Dedifferentiated amniotic fluid mesenchymal stem cell (primary cell): ENCODE results near the gene PHF8.

Experiments
- DNase-seq: peaks from one replicate; pipeline ENCODE4 v3.0.0-alpha.2; 2016; ENCODE audit errors: extremely low spot score

The PHF8 gene

GRCh38 chrX:54012830-54013500, 31.3 kb downstream of the PHF8 start:
- no peak for DNase-seq

DNA sequence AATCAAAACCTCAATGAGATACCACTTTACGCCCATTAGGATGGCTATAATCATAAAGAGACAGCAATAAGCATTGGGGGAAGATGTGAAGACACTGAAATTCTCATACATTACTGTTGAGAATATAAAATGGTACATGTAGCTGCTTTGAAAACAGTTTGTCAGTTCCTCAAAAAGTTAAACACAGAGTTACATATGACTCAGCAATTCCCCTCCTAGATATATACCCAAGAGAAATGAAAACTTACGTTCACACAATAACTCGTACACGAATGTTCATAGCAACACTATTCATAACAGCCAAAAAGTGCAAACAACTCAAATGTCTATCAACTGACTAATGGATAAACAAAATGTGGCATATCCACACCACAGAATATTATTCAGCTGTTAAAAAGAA, 36.6 kb downstream of the PHF8 start:
- no peak for DNase-seq

DNA sequence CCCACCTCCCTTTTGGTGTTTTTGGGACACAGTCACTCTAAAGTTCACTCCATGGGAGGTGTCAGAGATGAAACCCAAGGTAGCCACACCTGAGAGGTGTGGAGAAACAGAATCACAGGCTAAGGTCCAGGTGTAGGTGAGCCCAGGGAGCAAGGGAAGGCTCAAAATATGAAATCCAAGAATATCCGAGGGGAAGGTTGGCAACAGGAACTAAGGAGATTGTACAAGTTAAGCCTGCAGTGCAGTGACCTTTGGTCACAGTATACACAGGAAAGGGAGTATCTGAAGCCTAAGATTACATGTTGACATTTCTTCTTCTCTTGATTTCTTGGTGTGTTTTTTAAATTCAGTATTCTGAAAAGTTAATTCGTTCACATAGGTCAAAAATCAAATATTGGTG, 46.5 kb downstream of the PHF8 start:
- DNase-seq, result no peak

- no peak for DNase-seq
These were observed 51.7 kb downstream of the PHF8 start for GRCh38 chrX:53992589-53992988.

DNA sequence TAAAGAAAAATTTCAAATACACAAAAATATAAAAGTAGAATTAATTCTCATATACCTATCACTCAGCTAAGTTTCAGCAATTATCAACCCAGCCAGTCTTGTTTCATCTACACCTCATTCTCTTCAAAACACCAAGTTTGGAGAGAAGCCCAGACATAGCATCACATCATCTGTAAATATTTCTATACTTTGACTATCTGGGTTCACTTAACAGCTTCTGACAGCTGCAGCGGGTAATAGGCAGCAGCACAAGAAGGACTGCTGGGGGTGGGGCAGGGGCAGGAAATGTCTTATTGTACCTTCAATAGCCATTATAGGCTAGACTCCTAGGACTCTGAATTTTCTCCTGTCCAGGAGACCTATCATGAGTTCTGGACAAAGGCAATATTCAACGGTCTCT, 54.1 kb downstream of the PHF8 start:
- DNase-seq, result no peak

- DNase-seq, result no peak
These were observed 59.4 kb downstream of the PHF8 start for GRCh38 chrX:53984895-53985294.

GRCh38 chrX:53974529-53974928, 69.7 kb downstream of the PHF8 start:
- no peak for DNase-seq

DNA sequence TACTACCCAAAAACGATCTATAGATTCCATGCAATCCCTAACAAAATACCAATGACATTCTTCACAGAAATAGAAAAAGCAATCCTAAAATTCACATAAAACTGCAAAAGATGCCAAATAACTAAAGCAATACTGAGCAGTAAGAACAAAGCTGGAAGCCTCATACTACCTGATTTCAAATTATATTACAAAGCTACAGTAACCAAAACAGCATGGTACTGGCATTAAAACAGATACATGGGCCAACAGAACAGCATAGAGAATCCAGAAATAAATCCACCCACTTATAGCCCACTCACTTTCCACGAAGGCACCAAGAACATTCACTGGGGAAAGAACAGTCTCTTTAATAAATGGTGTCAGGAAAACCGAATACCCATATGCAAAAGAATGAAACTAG, 74.7 kb downstream of the PHF8 start:
- DNase-seq, result no peak

DNA sequence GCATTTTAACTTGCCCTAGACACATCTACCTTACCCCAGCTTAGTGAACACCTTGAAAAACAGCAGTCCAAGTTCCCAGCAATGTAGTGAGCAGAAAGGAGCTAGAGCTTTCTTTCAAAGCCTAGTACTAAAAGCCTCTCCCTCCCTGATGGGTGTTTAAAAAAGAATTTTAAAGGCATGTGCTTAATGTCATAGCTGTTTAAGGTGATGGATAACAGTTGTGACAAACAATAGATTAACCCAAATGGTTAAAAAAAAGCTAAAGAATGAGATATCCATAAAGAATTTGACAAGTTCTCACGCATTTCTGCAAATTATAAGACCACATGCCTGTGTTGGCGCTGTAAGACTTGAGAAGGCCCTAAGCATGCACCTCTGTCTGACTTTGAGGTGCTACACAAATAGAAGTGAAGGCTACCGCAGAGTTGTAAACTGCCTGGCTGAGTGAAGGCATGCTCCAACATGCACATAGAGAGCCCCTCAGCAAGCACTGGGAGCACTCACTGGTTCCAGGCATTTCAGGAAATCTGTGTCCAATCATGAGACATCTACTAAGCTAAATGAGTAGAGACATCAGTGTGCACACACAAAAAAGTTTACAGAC, 94.0 kb downstream of the PHF8 start:
- peak; percentile 40 for DNase-seq

DNA sequence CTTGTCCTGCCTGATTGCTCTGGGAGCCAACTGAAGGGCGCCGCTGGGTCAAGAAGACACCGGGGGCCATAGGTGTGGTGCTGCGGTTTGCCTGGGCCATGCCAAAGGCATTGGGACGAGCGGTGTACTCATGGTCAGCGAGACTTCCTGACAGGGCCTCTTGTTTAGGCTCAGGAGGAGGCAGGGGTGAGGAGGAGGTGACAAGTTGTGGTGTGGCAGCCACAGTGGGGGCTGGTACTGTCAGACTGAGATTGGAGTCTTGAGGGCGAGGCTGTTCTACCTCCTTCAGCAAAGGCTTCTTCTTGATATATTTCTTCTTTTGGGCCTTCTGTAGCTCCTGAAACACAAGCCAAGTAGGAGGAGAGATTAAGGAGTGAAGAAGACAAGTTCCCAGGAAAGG, 104.1 kb downstream of the PHF8 start:
- no peak for DNase-seq

GRCh38 chrX:53939127-53939526, 105.1 kb downstream of the PHF8 start:
- no peak for DNase-seq

DNA sequence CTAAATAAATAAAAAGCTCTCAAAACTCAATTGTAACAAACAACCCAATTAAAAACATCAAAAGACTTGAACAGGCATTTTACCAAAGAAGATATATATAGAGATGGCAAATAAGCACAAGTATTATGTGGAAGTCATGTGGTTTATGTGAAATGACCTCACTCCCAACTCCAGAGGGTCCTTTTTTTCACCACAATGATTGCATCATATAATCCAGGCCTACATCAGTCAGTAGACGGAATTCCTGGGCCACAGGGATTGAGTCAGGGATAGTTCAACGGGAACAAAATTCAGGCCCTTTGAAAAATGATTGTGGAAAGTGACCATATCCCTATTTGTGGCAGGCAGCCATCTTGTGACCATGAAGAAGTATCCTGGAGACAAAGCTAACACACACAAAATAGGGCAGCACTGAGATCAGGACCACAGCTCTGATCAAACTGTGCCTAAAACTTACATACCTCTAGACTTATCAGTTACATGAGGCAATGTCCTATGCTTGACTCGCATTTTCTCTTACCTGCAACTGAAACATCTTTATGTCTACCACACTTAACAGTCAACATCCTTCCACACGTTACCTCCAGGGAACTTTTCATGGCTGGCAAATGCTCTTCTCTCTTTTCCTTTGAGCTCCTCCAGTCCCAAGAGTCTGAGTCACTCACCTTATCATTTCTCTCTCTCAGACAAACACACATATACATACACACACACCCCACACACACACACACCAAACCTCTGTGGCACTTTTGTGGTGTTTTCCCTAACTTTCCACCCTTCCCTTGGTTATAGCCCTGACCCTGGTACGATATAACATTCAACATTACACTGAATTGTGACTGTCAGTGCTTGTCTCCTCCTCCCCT, 113.5 kb downstream of the PHF8 start:
- DNase-seq, result no peak

DNA sequence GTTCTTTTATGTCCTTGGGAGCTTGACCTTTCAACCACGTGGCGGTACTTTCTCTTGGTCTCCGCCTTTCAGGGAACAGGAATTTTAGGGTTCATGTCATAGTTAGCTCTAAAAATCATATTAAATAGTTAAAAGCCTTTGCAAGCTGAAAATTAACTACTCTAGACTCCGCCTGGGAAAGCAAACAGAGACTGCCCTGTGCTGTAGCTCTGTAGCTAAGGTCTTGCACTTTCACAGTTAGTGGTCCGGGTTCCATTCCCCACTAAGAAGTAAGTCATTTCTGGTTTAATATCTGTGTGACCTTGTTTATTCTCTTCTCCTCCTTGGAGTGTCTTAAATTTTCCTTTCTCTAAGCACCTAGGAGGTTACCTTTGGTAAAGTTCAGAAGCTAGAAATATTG, 118.2 kb downstream of the PHF8 start:
- no peak for DNase-seq

GRCh38 chrX:53918702-53919101, 125.6 kb downstream of the PHF8 start:
- no peak for DNase-seq

DNA sequence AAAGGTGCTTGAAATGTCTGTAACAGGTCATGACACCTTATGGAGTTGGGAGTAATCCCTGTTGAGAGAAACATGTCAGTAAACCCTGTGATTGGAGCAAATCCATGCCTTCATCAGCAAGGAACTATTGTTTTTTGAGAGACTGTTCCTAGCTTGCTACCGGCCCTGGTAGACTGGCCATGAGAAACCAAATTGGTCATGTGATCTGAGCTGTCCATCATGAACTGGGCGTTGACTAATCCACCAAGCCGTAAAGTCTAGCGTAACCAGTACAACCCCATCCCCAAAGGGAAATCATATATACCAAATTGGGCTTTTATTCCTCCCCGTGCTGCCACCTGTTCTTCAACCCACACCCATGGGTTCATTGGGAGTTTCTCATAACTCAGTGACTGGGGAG, 143.7 kb downstream of the PHF8 start:
- no peak for DNase-seq

DNA sequence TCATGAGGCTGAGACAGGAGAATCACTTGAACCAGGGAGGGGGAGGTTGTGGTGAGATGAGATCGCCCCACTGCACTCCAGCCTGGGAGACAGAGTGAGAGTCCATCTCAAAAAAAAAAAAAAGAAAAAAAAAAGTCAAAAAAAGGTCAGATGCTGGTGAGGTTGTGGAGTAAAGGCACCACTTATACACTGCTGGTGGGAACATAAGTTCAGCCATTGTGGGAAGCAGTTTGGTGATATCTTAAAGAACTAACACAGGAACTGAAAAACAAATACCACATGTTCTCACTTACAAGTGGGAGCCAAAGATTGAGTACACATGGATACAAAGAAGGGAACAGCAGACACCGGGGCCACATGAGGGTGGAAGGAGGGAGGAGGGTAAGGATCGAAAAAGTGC, 149.0 kb downstream of the PHF8 start:
- DNase-seq, result no peak
